GM12891 (cell line): ENCODE measurements around the gene TBRG4.
A peak's percentile ranks its signal among the peaks of the same experiment; 100 is the strongest.

Experiments used
- DNase-seq: peaks from one replicate; pipeline ENCODE4 v3.0.0; 2011; ENCODE audit warnings: low spot score; ENCODE audit not compliant: insufficient read length
- FAIRE-seq: peaks from 2 replicates; lab custom pipeline; 2011; peaks lifted over from hg19 to GRCh38; lab: Jason Lieb, UNC
- PAX5 ChIP-seq: IDR thresholded peaks from 2 replicates; pipeline ENCODE4 v1.6.1; 2011; ENCODE audit warnings: low read length, moderate library complexity, mild to moderate bottlenecking; ENCODE audit not compliant: insufficient read depth, severe bottlenecking
- POLR2A ChIP-seq: IDR thresholded peaks from 2 replicates; pipeline ENCODE4 v1.6.1; 2011; ENCODE audit warnings: low read depth, low read length, control low read depth
- POLR2AphosphoS5 ChIP-seq: IDR thresholded peaks from 2 replicates; pipeline ENCODE4 v1.6.1; 2011; ENCODE audit warnings: low read depth, low read length, control low read depth
- POU2F2 ChIP-seq: IDR thresholded peaks from 2 replicates; pipeline ENCODE4 v1.6.1; 2011; ENCODE audit warnings: low read depth, mild to moderate bottlenecking, control low read depth, low read length, moderate library complexity
- SPI1 ChIP-seq: IDR thresholded peaks from 2 replicates; pipeline ENCODE4 v1.6.1; 2011; ENCODE audit warnings: low read depth, low read length, control low read depth
- TAF1 ChIP-seq: IDR thresholded peaks from 2 replicates; pipeline ENCODE4 v1.6.1; 2011; ENCODE audit warnings: low read depth, low read length, control low read depth

Gene TBRG4

GRCh38 chr7:45065031-45065995, 46.2 kb downstream of the TBRG4 start:
- FAIRE-seq (no peak), DNase-seq (no peak)

GRCh38 chr7:45064047-45064725, 47.3 kb downstream of the TBRG4 start:
- DNase-seq = no peak
- TF ChIP-seq POLR2A (no peak), SPI1 (no peak), PAX5 (no peak), TAF1 (no peak), POLR2AphosphoS5 (no peak), POU2F2 (no peak)
- FAIRE-seq = no peak

More at GRCh38 chr7:45065031-45065995, 46.2 kb downstream of the TBRG4 start:
- no peak for TF ChIP-seq PAX5
- no peak for TF ChIP-seq POLR2AphosphoS5
- no peak for TF ChIP-seq TAF1
- TF ChIP-seq POLR2A = no peak
- no peak for TF ChIP-seq POU2F2
- no peak for TF ChIP-seq SPI1

GRCh38 chr7:45061806-45062425, 49.6 kb downstream of the TBRG4 start:
- no peak for FAIRE-seq

GRCh38 chr7:45061352-45061751, 50.1 kb downstream of the TBRG4 start:
- FAIRE-seq = no peak
- TF ChIP-seq POLR2AphosphoS5 = no peak
- TF ChIP-seq PAX5 = no peak
- no peak for TF ChIP-seq POLR2A
- TF ChIP-seq TAF1 = no peak
- no peak for TF ChIP-seq SPI1
- no peak for TF ChIP-seq POU2F2
- no peak for DNase-seq

More at GRCh38 chr7:45061806-45062425, 49.6 kb downstream of the TBRG4 start:
- TF ChIP-seq POU2F2 (no peak), SPI1 (peak; percentile 48)
- DNase-seq = no peak

GRCh38 chr7:45060295-45060694, 51.2 kb downstream of the TBRG4 start:
- TF ChIP-seq SPI1 = no peak
- TF ChIP-seq POLR2A = no peak
- no peak for TF ChIP-seq TAF1
- no peak for TF ChIP-seq PAX5
- TF ChIP-seq POU2F2 = no peak
- TF ChIP-seq POLR2AphosphoS5 = no peak
- no peak for FAIRE-seq
- no peak for DNase-seq

- TF ChIP-seq POLR2A (no peak), TAF1 (no peak), SPI1 (no peak), POU2F2 (no peak), PAX5 (no peak), POLR2AphosphoS5 (no peak)
- FAIRE-seq = no peak
- DNase-seq = no peak
These were observed 53.6 kb downstream of the TBRG4 start for GRCh38 chr7:45057878-45058277.

GRCh38 chr7:45055594-45056219, 55.8 kb downstream of the TBRG4 start:
- DNase-seq (no peak), FAIRE-seq (no peak)
- TF ChIP-seq SPI1 (no peak), POLR2AphosphoS5 (no peak), TAF1 (no peak), POLR2A (no peak), POU2F2 (no peak), PAX5 (no peak)

GRCh38 chr7:45055016-45055415, 56.5 kb downstream of the TBRG4 start:
- DNase-seq (no peak), FAIRE-seq (no peak)
- TF ChIP-seq SPI1 (no peak), POLR2A (no peak), PAX5 (no peak), POU2F2 (no peak), TAF1 (no peak), POLR2AphosphoS5 (no peak)

GRCh38 chr7:45054442-45054841, 57.1 kb downstream of the TBRG4 start:
- DNase-seq (no peak), FAIRE-seq (no peak)
- no peak for TF ChIP-seq POLR2AphosphoS5
- no peak for TF ChIP-seq TAF1
- no peak for TF ChIP-seq PAX5
- no peak for TF ChIP-seq SPI1
- TF ChIP-seq POLR2A = no peak
- no peak for TF ChIP-seq POU2F2

GRCh38 chr7:45053941-45054340, 57.6 kb downstream of the TBRG4 start:
- FAIRE-seq (no peak), DNase-seq (no peak)
- TF ChIP-seq POU2F2 = no peak
- TF ChIP-seq PAX5 = no peak
- TF ChIP-seq POLR2AphosphoS5 = no peak
- TF ChIP-seq TAF1 = no peak
- no peak for TF ChIP-seq POLR2A
- TF ChIP-seq SPI1 = no peak
